GM12892 (cell line): ENCODE measurements around the gene ZNF674.

Source experiments
- DNase-seq: peaks from one replicate; pipeline ENCODE4 v3.0.0; 2011; ENCODE audit not compliant: insufficient read length
- FAIRE-seq: peaks from 2 replicates; lab custom pipeline; 2011; peaks lifted over from hg19 to GRCh38; lab: Jason Lieb, UNC
- POLR2A ChIP-seq: IDR thresholded peaks from 2 replicates; pipeline ENCODE4 v1.6.1; 2011; ENCODE audit warnings: low read depth, low read length, control low read depth
- POLR2AphosphoS5 ChIP-seq: IDR thresholded peaks from 2 replicates; pipeline ENCODE4 v1.6.1; 2011; ENCODE audit warnings: low read depth, low read length, control low read depth
- TAF1 ChIP-seq: IDR thresholded peaks from 2 replicates; pipeline ENCODE4 v1.6.1; 2011; ENCODE audit warnings: low read depth, mild to moderate bottlenecking, control low read depth, low read length, borderline replicate concordance

The ZNF674 gene

GRCh38 chrX:46456125-46456922 lies 88.9 kb downstream of the ZNF674 start:
- FAIRE-seq (no peak), DNase-seq (no peak)
- no peak for TF ChIP-seq TAF1
- no peak for TF ChIP-seq POLR2AphosphoS5
- no peak for TF ChIP-seq POLR2A
